ENCODE data around the gene CDC42BPG.

CDC42BPG gene

DNA sequence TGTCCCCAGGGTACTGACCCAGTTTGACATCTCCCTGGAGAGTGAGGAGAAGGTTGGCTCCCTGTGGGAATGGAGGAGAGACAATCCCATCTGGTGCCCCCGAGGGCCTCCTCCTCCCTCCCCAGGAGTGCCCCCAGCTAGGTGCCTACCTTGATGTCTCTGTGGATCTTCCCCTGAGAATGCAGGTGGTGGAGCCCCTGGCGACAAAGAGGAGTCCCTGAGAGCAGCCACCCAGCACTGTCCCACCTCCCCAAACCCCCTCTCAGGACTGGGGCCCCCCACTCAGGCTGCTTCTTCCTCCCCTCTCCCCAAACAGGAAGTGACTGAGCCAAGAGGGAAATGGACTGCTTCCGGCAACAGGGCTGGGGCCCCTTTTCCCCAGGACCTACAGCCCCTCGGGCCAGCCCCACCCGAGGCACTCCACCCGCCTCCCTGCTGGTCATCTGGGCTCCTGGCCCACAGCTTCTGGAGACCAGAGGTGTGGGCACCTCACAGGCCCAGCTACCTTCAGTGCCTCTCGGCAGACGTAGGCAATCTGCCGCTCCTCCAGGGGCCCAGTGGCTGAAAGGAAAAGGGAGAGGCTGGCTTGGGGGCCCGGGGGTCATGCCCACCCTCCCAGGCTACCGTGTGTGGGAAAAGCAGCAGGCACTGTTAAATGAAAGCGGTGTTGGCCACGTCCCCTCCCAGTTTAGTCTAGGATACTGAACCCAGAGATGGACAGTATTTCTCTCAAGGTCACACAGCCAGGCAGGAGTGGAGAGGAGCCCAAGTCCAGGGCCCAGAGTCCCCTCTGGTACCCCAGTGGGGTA is 42.7 kb downstream of the CDC42BPG start:
- no peak for ATAC-seq

DNA sequence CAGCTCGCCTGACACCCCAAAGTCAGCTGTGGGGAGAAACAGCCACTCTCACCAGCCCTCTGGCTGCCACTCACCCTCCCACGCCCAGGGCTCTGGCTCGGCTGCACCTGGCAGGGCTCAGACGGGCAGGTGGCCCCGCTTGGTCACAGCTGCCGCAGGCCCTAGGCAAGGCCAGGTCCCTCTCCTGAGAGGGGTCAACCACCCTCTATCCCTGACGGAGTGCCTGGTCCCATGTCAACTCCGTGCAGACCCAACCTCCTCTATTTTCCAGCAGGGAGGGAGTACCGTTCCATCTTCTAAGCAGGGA is 43.3 kb downstream of the CDC42BPG start:
- H3K27ac Mint-ChIP-seq: peak overlapping the region; percentile 81
- no peaks in the 10 kb centered on the region for H3K9me3 Mint-ChIP-seq
- ATAC-seq (no peak), DNase-seq (ENCODE audit: low spot score in 2 of 2) (peak in 1 of 2 donors; percentile 50)
- H3K4me3 Mint-ChIP-seq: peak overlapping the region; percentile 85
- peaks cover 46% of the 10 kb centered on the region for H3K36me3 Mint-ChIP-seq
- H3K4me1 Mint-ChIP-seq: peaks cover 30% of the 10 kb centered on the region

More for the DNA sequence above, 42.7 kb downstream of the CDC42BPG start:
- peak overlapping the region; percentile 81 for H3K27ac Mint-ChIP-seq
- peak in 1 of 2 donors; percentile 52 for DNase-seq (ENCODE audit: low spot score in 2 of 2)
- H3K4me3 Mint-ChIP-seq: peak overlapping the region; percentile 85
- peaks cover 30% of the 10 kb centered on the region for H3K4me1 Mint-ChIP-seq
- H3K36me3 Mint-ChIP-seq: peaks cover 44% of the 10 kb centered on the region
- no peaks in the 10 kb centered on the region for H3K9me3 Mint-ChIP-seq

DNA sequence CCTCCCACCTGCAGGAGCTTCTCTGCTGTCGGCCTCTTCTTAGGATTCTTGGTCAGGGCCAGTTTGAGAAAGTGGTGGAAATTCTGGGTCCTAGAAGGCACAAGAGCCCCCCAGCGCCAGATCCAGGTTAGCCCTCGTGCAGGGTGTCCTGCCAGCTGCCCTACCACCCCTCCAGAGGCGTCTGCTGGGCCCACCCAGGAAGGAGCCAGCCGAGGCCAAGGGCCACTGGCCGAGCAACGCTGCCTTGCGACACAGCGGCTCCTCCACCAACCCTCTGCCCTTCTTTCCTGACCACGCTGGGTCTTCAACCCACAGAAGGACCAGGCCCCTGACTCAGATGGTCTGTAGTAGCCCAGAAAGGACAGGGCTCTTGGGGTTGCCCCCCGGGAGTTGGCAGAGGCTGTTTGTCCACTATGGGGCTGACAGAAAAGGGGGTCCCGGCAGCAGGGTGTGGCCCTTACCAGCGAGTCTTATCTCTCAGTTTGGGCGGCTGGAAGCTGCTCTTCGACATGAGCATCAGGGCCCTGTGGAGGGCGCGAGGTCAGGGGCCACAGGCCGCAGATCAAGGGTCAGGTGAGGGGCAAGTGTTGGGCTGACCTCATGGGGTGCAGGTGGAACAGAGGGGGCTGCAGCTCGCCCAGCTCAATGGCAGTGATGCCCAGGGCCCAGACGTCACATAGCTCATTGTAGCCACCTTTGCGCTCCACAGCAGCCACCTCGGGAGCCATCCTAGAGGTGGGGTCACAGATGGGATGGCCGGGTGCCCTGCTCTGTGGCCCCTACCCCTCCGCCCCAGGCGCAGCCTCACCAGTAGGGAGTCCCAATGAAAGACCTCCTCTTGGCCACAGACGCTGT is 43.9 kb downstream of the CDC42BPG start:
- Mint-ChIP-seq H3K27ac (peak overlapping the region; percentile 81), H3K4me3 (peak overlapping the region; percentile 85), H3K9me3 (no peaks in the 10 kb centered on the region), H3K36me3 (peaks cover 46% of the 10 kb centered on the region), H3K4me1 (peaks cover 25% of the 10 kb centered on the region)
- no peak for ATAC-seq
- peak in 1 of 2 donors; percentile 48 for DNase-seq (ENCODE audit: low spot score in 2 of 2)

DNA sequence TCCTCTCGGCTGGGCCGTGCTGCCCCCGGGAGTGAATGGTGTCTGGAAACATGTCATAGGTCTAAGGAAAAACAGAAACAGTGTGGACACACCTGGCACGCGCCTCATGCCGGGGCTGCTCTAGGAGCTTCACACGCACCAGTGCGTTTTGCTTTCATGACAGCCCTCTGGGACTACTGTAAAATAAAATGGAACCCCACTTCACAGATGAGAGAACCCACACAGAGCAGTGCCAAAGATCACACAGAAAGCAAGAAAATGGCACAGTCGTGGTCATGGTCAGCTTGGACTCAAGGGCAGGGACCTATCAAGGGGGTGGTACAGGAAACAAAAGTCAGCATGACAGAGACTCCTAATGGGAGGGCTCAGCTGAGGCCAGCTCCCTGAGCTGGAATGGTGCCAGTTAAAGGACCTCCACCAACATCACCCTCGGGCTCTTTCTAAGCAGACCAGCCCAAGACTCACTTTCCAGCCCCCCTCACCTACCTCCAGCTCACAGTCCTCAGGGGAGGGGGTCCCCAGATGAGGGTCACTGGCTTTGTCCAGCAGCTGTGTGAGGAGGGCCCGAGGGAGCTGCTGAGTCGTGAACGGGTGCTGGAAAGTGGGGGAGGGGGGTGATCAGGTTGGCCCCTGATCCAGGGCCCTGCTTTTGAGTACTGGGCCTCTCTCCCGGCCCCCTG is 44.7 kb downstream of the CDC42BPG start:
- Mint-ChIP-seq H3K9me3 (no peaks in the 10 kb centered on the region), H3K36me3 (peaks cover 47% of the 10 kb centered on the region), H3K27ac (peak overlapping the region; percentile 35), H3K4me1 (peaks cover 25% of the 10 kb centered on the region), H3K4me3 (no peak overlapping the region)
- ATAC-seq (no peak), DNase-seq (ENCODE audit: low spot score in 2 of 2) (no peak)

DNA sequence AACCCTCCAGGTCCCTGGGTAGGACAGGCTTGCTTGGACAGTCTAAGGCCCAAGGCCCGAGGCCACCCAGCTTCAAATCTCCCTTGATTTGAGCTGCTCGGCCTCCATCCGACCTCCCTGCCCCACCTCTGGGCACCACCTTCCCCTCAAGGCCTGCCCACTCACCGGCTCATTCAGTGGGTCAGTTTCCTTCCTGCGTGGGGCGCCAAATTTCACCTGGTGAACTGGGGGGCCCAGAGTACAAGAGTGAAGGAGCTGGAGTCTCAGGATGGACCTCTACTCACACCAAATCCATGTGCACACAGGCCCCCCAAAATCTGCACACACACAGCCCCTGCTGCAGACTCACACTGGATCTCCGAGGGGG is 45.2 kb downstream of the CDC42BPG start:
- Mint-ChIP-seq H3K9me3 (no peaks in the 10 kb centered on the region), H3K4me3 (no peak overlapping the region), H3K4me1 (peaks cover 31% of the 10 kb centered on the region), H3K36me3 (peaks cover 52% of the 10 kb centered on the region), H3K27ac (peak overlapping the region; percentile 35)
- ATAC-seq (no peak), DNase-seq (ENCODE audit: low spot score in 2 of 2) (no peak)

DNA sequence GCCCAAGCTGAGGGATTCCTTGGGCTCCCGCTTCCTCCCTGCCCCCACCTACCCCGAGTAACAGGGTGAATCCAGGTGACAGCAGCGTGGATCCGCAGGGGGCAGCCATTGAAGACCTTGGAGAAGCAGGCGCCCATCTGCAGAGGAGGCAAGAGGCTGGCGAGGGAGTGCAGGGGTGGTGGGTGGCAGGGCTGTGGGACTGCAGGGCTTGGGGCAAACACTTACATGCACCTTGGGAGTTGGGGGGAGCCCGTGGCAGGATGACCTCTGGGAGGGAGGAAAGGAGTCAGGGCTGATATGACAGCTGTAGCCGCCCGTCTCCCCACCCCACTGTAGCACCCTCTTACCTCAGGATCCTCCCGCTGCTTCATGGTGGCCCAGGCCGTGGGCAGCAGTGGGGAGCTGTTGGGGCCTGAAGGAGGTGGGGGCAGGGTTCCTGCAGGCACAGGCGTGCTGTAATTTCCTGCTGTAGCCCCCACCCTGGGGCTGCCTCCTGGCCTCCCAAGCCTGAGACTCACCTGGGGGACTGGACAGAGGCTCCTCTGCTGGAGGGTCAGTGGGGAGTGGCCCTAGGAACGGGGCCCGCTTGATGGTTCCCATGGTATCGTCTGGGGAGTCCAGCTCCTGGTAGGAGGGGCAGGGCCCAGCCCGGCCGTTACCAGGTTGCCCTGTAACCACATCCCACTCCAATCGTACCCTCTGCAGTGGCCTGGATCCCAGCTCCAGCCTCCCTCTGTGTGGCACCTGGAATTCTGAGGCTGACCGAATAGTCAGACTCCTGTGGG is 47.5 kb downstream of the CDC42BPG start:
- peaks cover 50% of the 10 kb centered on the region for H3K36me3 Mint-ChIP-seq
- H3K27ac Mint-ChIP-seq: no peak overlapping the region
- peaks cover 31% of the 10 kb centered on the region for H3K4me1 Mint-ChIP-seq
- no peak overlapping the region for H3K4me3 Mint-ChIP-seq
- DNase-seq (ENCODE audit: low spot score in 2 of 2): no peak
- ATAC-seq: no peak
- H3K9me3 Mint-ChIP-seq: no peaks in the 10 kb centered on the region

DNA sequence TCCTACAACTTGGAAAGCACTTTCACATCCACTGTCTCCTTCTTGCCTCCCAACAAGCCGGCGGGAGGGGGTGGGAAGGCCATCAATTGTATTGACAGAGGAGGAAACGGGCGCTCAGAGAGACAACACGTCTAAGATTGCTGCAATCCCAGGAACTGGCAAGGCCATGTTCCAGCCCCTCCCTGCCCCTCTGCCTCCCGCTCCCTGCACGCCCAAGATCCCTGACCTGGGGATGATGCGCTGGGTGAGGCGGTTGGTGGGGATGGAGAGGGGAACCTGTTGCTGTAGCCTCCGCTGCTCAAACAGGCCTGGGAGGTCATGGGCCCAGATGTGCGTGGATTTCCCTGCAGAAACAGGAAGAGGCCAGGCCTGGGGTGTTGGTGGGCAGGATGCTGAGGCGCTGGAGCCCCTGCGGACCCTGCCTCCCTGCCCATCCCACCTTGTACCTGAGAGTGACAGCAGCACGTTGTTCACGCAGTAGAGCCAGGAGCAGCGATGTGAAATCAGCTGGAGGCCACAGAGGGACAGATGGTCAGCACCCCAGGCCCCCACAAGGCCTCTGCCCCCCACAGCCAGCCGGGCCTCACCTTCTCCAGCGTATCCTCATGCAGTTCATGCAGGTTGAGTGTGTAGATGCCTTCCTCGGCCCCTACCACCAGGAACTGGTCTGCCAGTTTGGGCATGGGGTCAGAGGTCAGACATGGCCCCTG is 48.3 kb downstream of the CDC42BPG start:
- no peak for ATAC-seq
- H3K4me3 Mint-ChIP-seq: no peak overlapping the region
- DNase-seq (ENCODE audit: low spot score in 2 of 2): no peak
- H3K36me3 Mint-ChIP-seq: peaks cover 50% of the 10 kb centered on the region
- H3K4me1 Mint-ChIP-seq: peaks cover 31% of the 10 kb centered on the region
- peak overlapping the region; percentile 23 for H3K27ac Mint-ChIP-seq
- H3K9me3 Mint-ChIP-seq: no peaks in the 10 kb centered on the region

DNA sequence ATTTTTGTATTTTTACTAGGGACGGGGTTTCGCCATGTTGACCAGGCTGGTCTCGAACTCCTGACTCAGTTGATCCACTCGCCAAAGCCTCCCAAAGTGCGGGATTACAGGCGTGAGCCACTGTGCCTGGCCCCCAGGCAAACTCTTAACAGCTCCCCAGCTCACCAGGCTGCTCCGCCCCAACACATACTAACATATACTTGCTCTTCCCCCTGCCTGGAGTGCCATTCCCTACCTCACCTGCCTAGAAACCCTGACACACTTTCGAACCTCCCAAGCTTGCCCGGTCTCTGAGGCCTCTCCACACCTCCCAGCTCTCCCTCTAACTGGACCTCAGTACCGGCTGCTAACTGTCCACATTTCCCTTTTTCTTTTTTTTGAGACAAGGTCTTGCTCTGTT is 49.9 kb downstream of the CDC42BPG start:
- Mint-ChIP-seq H3K27ac (peak overlapping the region; percentile 78), H3K4me3 (no peak overlapping the region), H3K4me1 (peaks cover 31% of the 10 kb centered on the region), H3K9me3 (no peaks in the 10 kb centered on the region), H3K36me3 (peaks cover 52% of the 10 kb centered on the region)
- DNase-seq (ENCODE audit: low spot score in 2 of 2): no peak
- no peak for ATAC-seq

DNA sequence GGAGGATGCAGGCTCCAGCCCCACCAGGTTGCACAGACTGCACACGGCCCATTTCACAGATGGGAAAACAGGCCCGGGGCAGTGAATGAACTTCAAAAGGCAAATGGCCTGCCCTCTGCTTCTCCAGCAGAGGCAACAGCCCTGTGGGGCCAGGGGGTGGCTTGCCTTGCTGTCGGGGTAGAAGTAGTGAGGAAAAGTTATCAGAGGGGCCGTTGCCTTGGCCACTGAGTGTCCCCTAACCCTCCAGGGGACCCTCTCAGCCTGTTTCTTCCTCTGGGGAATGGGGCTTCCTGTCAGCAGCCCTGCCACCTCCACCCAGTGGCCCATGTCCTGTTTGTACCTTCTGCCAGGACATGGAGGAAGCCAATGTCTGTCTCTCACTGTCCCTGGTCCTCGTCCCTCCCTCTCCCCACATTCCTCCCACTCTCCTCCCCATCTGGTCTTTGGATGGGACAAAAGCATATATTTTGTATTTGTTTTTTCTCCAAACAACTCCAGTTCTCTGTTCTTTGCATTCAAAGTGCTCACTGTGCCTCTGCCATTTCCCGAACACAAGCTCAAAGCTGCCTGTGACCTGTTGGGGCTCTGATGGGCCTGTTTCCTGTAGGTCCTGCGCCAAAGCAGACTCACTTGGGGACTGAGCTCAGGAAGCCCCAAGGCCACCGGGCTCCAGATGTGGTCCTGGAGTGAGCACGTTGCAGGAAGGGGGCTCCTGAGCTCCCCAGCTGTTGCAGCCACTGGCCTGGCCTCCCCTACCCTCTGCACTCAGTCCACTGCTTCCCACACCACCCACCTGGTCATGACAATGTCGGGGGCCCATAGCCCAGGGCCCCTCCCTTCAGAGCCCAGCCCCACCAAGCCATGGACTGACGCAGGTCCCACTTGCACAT is 50.9 kb downstream of the CDC42BPG start:
- H3K36me3 Mint-ChIP-seq: peaks cover 61% of the 10 kb centered on the region
- ATAC-seq (no peak), DNase-seq (ENCODE audit: low spot score in 2 of 2) (no peak)

DNA sequence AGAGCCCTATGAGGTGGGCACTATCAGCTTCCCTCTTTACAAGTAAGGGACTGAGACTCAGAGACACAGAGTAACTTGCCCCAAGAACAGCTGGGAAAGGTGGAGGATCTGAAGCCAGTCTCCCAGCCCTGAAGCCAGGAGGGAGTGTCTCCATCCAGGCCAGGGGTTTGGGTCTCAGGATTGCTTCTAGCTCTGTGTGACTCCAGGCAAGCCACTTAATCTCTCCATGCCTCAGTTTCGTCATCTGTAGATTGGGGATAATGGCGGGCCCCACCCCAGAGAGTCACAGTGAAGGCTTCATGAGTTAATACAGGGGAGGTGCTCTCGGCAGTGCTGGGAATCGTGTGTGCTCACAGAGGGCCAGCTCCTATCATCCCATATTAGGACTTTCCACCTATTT is 52.0 kb downstream of the CDC42BPG start:
- Mint-ChIP-seq H3K36me3 (peaks cover 53% of the 10 kb centered on the region), H3K9me3 (no peaks in the 10 kb centered on the region), H3K27ac (peak overlapping the region; percentile 17), H3K4me3 (no peak overlapping the region), H3K4me1 (peaks cover 25% of the 10 kb centered on the region)
- no peak for ATAC-seq
- no peak for DNase-seq (ENCODE audit: low spot score in 2 of 2)

More for the DNA sequence above, 50.9 kb downstream of the CDC42BPG start:
- H3K4me1 Mint-ChIP-seq: peaks cover 26% of the 10 kb centered on the region
- no peak overlapping the region for H3K4me3 Mint-ChIP-seq
- peak overlapping the region; percentile 78 for H3K27ac Mint-ChIP-seq
- no peaks in the 10 kb centered on the region for H3K9me3 Mint-ChIP-seq

DNA sequence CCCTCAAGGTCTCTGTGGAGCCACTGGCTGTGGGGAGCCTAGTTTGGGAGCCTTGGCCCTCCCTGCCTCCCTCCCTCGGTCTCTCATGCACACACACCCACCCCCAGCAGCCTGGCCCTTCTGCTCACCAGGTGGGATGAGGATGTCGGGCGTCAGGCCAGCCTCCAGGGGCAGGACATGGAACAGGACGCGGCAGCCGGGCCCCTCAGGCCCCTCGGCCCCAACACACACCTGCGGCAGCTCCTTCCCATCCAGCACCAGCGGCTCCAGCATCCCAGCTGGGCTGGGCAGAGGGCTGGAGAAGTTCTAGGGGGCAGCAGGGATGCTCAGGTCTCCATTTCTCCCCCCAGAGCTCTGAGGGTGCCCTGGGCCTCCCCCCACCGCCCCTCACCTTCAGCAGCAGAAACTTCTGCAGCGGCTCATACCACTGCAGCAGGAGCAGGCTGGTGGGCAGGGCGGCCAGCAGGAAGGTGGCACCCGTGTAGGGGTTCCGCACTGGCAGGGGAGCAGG is 52.6 kb downstream of the CDC42BPG start:
- peaks cover 46% of the 10 kb centered on the region for H3K36me3 Mint-ChIP-seq
- H3K27ac Mint-ChIP-seq: no peak overlapping the region
- ATAC-seq (no peak), DNase-seq (ENCODE audit: low spot score in 2 of 2) (no peak)
- H3K4me1 Mint-ChIP-seq: peaks cover 25% of the 10 kb centered on the region
- H3K4me3 Mint-ChIP-seq: no peak overlapping the region
- no peaks in the 10 kb centered on the region for H3K9me3 Mint-ChIP-seq

DNA sequence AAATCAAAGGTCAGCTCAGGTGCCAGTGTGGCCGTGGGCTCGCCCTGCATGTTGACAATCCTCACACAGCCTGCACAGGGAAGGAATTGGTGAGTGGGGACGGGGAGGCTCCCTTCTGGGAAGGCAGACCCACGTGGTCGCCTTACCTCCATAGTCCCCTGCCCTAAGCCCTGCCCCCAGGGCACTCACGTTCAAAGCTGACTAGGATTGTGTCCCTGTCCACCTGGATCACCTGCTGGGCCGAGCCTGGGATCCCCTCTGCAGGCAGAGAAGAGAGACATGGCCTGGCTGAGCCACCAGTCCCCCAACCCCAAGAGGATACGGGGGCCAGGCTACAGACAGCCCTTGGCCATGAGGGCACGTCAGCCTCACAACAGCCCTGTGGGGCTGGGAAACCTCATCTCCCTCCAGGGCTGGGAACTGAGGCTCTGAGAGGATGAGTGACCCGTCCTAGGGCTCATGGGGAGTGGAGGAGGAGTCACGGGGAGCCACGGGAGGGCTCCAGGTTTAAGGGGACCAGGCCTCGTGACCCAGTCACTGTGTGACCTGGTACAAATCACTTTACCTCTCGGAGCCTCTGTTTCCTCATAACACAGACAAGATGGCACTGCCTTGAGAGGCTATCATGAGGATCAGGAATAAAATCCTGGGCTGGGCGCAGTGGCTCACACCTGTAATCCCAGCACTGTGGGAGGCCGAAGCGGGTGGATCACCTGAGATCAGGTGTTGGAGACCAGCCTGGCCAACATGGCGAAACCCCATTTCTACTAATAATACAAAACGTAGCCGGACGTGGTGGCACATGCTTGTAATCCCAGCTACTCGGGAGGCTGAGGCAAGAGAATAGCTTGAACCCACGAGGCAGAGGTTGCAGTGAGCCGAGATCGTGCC is 54.0 kb downstream of the CDC42BPG start:
- H3K27ac Mint-ChIP-seq: peak overlapping the region; percentile 60

More for the DNA sequence above, 54.0 kb downstream of the CDC42BPG start:
- H3K4me3 Mint-ChIP-seq: no peak overlapping the region
- DNase-seq (ENCODE audit: low spot score in 2 of 2): no peak
- H3K36me3 Mint-ChIP-seq: peaks cover 33% of the 10 kb centered on the region
- H3K9me3 Mint-ChIP-seq: no peaks in the 10 kb centered on the region
- no peak for ATAC-seq
- peaks cover 17% of the 10 kb centered on the region for H3K4me1 Mint-ChIP-seq

All from stimulated activated effector memory CD8-positive, alpha-beta T cell treated with anti-CD3 and anti-CD28 coated beads, Interleukin-12 subunit alpha, Interleukin-12 subunit beta, amount 100 ng/mL, for 72 hours (primary cell).